Measurements from ENCODE around the gene ARAP3. TPM values are rescaled to one million over a fixed set of nuclear protein-coding genes. Genes with fewer than 3 reads are reported as not detected.

The ARAP3 gene
- total and polyA plus RNA-seq, 8 donors = 1.2 to 11.9 (median 2.3) TPM

DNA sequence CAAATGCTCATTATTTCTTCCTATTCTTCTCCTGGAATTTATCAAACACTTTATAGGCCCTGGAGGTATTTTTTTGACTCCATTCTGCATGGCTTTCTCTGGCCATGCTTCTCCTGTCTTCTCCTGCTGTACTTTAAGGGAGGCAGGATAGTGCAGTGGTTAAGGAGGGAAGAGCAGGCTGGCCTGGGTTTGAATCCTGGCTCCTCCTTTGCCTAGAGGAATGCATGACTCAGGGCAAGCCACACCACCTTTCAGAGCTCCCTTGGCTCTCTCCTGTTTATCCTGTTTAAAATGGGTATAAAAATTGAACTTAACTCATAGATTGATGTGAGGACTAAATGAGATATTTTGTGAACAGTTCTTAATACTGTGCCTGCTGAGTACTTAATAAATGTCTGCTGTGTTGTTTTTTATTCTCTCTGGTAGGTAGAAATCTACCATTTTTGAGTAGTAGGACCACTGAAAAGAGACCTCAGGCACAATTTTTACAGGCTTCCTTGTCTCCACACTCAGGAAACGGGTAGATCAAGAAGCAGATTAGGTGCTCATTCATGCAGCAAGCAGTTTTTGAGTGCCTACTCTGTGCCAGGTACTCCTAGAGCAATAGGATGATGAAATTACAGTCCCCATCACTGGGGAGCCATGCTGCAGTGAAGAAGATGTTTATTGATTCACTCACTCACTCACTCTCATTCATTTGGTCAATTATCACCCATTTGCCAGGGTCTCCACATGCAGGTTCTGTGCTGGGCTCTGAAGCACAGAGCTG lies 32.7 kb upstream of the ARAP3 start:
- intact Hi-C loops (cut with DNase I) = no loop called here
- Histone ChIP-seq H3K36me3 (no peaks in the 10 kb centered on the region), H3K27ac (no peak overlapping the region), H3K27me3 (no peaks in the 10 kb centered on the region), H3K9me3 (no peaks in the 10 kb centered on the region), H3K4me1 (no peaks in the 10 kb centered on the region), H3K4me3 (no peak overlapping the region)
- ATAC-seq (no peak), DNase-seq (no peak), FAIRE-seq (no peak)
- WGBS, 2 donors = 71 to 75% methylated on average over 1 of the region's 1 CpG
- TF ChIP-seq, protein P1, sequence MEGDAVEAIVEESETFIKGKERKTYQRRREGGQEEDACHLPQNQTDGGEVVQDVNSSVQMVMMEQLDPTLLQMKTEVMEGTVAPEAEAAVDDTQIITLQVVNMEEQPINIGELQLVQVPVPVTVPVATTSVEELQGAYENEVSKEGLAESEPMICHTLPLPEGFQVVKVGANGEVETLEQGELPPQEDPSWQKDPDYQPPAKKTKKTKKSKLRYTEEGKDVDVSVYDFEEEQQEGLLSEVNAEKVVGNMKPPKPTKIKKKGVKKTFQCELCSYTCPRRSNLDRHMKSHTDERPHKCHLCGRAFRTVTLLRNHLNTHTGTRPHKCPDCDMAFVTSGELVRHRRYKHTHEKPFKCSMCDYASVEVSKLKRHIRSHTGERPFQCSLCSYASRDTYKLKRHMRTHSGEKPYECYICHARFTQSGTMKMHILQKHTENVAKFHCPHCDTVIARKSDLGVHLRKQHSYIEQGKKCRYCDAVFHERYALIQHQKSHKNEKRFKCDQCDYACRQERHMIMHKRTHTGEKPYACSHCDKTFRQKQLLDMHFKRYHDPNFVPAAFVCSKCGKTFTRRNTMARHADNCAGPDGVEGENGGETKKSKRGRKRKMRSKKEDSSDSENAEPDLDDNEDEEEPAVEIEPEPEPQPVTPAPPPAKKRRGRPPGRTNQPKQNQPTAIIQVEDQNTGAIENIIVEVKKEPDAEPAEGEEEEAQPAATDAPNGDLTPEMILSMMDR (IDR thresholded peaks at IDR 0.05) = no peak

- ATAC-seq = no peak
- WGBS, 2 donors = 61 to 72% methylated on average over 7 of the region's 7 CpGs
- no peak overlapping the region for H3K4me3 ChIP-seq
- no peaks in the 10 kb centered on the region for H3K4me1 ChIP-seq
- no peaks in the 10 kb centered on the region for H3K27me3 ChIP-seq
- no peak for FAIRE-seq
- TF ChIP-seq, protein P1 (IDR thresholded peaks at IDR 0.05) = no peak
- H3K9me3 ChIP-seq = no peaks in the 10 kb centered on the region
- H3K36me3 ChIP-seq = no peaks in the 10 kb centered on the region
- no peak for DNase-seq
- intact Hi-C loops (cut with DNase I) = no loop called here
- H3K27ac ChIP-seq = no peak overlapping the region
Measured at GRCh38 chr5:141713616-141714309, 31.7 kb upstream of the ARAP3 start.

DNA sequence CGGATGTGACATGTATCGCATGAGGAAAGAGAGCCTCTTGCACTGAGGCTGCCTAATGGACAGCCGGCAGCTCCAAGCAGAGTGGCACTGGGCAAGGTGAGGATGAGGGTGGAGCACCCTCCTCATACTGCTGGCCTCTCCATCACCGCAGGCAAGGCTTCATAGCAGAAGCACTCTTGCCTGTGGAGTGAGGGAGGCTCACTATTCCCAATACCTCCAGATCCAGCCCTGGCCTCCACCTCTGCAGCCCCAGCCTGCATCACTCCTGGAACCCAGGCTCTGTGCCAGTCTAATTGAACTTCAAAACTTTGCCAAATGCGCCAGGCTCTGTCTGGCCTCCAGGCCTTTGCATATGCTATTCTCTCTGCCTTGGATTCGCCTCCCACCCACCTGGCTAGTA lies 29.7 kb upstream of the ARAP3 start:
- no peak for ATAC-seq
- no peaks in the 10 kb centered on the region for H3K4me1 ChIP-seq
- TF ChIP-seq, protein P1 (IDR thresholded peaks at IDR 0.05) = no peak
- 85 to 90% methylated on average over 6 of the region's 6 CpGs for WGBS, 2 donors
- no peaks in the 10 kb centered on the region for H3K27me3 ChIP-seq
- DNase-seq = no peak
- intact Hi-C loops (cut with DNase I) = no loop called here
- no peak overlapping the region for H3K4me3 ChIP-seq
- H3K27ac ChIP-seq = no peak overlapping the region
- FAIRE-seq = no peak
- no peaks in the 10 kb centered on the region for H3K36me3 ChIP-seq
- no peaks in the 10 kb centered on the region for H3K9me3 ChIP-seq

GRCh38 chr5:141709699-141710267 lies 27.8 kb upstream of the ARAP3 start:
- intact Hi-C loops (cut with DNase I) = loop anchor here in 1 of 3 donors (5.0 kb wide), 1 partner anchor 173 kb away; no protein-coding TSS in a partner anchor

More at GRCh38 chr5:141709699-141710267, 27.8 kb upstream of the ARAP3 start:
- WGBS, 2 donors = 65 to 71% methylated on average over 6 of the region's 6 CpGs
- Histone ChIP-seq H3K27ac (no peak overlapping the region), H3K4me3 (no peak overlapping the region), H3K27me3 (no peaks in the 10 kb centered on the region), H3K4me1 (no peaks in the 10 kb centered on the region), H3K9me3 (no peaks in the 10 kb centered on the region), H3K36me3 (no peaks in the 10 kb centered on the region)
- ATAC-seq = no peak
- no peak for FAIRE-seq
- DNase-seq = no peak
- TF ChIP-seq, protein P1 (IDR thresholded peaks at IDR 0.05) = no peak
